ENCODE measurements around the gene KNTC1. TPM values are rescaled to one million over a fixed set of nuclear protein-coding genes. Genes with fewer than 3 reads are reported as not detected.
"Not testable (repeated sequence)": the region's sequence is repeated elsewhere in the genome, so short reads cannot be mapped to it uniquely, and the experiment has no call there.

The KNTC1 gene
- total RNA-seq, 1 donor from 2014 or later: 1.4 TPM

GRCh38 chr12:122486805-122487426, 40.1 kb upstream of the KNTC1 start:
- no peak for DNase-seq
- Histone ChIP-seq H3K9me3 (replicated peaks) (no peaks in the 10 kb centered on the region), H3K4me1 (no peaks in the 10 kb centered on the region), H3K27ac (replicated peaks) (no peak overlapping the region), H3K4me3 (no peak overlapping the region), H3K36me3 (peaks cover 91% of the 10 kb centered on the region), H3K27me3 (ENCODE audit: low read depth) (no peaks in the 10 kb centered on the region)
- intact Hi-C loops (cut with micrococcal nuclease): no loop called here
- TF ChIP-seq CTCF (IDR thresholded peaks at IDR 0.05; ENCODE audit: borderline replicate concordance): no peak

- H3K36me3 ChIP-seq: peaks cover 92% of the 10 kb centered on the region
- H3K9me3 ChIP-seq (replicated peaks); intact Hi-C loops (cut with micrococcal nuclease); H3K4me3 ChIP-seq; DNase-seq; H3K4me1 ChIP-seq; H3K27ac ChIP-seq (replicated peaks); H3K27me3 ChIP-seq (ENCODE audit: low read depth): not testable (repeated sequence)
Measured at GRCh38 chr12:122487807-122488206, 39.2 kb upstream of the KNTC1 start.

GRCh38 chr12:122489038-122489437, 38.0 kb upstream of the KNTC1 start:
- intact Hi-C loops (cut with micrococcal nuclease): no loop called here
- H3K9me3 ChIP-seq (replicated peaks): no peaks in the 10 kb centered on the region
- no peak for DNase-seq
- H3K27ac ChIP-seq (replicated peaks): no peak overlapping the region
- no peak for TF ChIP-seq CTCF (IDR thresholded peaks at IDR 0.05; ENCODE audit: borderline replicate concordance)
- no peak overlapping the region for H3K4me3 ChIP-seq
- H3K36me3 ChIP-seq: peaks cover 88% of the 10 kb centered on the region
- H3K27me3 ChIP-seq (ENCODE audit: low read depth): no peaks in the 10 kb centered on the region
- H3K4me1 ChIP-seq: no peaks in the 10 kb centered on the region

GRCh38 chr12:122491991-122492390, 35.1 kb upstream of the KNTC1 start:
- TF ChIP-seq CTCF (IDR thresholded peaks at IDR 0.05; ENCODE audit: borderline replicate concordance): no peak
- H3K36me3 ChIP-seq: peaks cover 79% of the 10 kb centered on the region
- DNase-seq: no peak
- H3K4me3 ChIP-seq: no peak overlapping the region
- no peak overlapping the region for H3K27ac ChIP-seq (replicated peaks)
- peaks cover 15% of the 10 kb centered on the region for H3K4me1 ChIP-seq
- H3K27me3 ChIP-seq (ENCODE audit: low read depth): no peaks in the 10 kb centered on the region
- H3K9me3 ChIP-seq (replicated peaks): no peaks in the 10 kb centered on the region
- intact Hi-C loops (cut with micrococcal nuclease): no loop called here

GRCh38 chr12:122493222-122493621, 33.8 kb upstream of the KNTC1 start:
- Histone ChIP-seq H3K4me1 (peaks cover 28% of the 10 kb centered on the region), H3K36me3 (peaks cover 71% of the 10 kb centered on the region)
- H3K27me3 ChIP-seq (ENCODE audit: low read depth); DNase-seq; H3K27ac ChIP-seq (replicated peaks); H3K4me3 ChIP-seq; intact Hi-C loops (cut with micrococcal nuclease); H3K9me3 ChIP-seq (replicated peaks): not testable (repeated sequence)

- Histone ChIP-seq H3K4me3 (no peak overlapping the region), H3K9me3 (replicated peaks) (no peaks in the 10 kb centered on the region), H3K36me3 (peaks cover 50% of the 10 kb centered on the region), H3K27me3 (ENCODE audit: low read depth) (no peaks in the 10 kb centered on the region), H3K4me1 (peaks cover 48% of the 10 kb centered on the region), H3K27ac (replicated peaks) (no peak overlapping the region)
- DNase-seq: no peak
- intact Hi-C loops (cut with micrococcal nuclease): no loop called here
- TF ChIP-seq CTCF (IDR thresholded peaks at IDR 0.05; ENCODE audit: borderline replicate concordance): no peak
Measured at GRCh38 chr12:122495258-122495657, 31.8 kb upstream of the KNTC1 start.
